ENCODE measurements around the gene HMGN1.
A peak's percentile ranks its signal among the peaks of the same experiment; 100 is the strongest.

HMGN1 gene, protein sequence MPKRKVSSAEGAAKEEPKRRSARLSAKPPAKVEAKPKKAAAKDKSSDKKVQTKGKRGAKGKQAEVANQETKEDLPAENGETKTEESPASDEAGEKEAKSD

DNA sequence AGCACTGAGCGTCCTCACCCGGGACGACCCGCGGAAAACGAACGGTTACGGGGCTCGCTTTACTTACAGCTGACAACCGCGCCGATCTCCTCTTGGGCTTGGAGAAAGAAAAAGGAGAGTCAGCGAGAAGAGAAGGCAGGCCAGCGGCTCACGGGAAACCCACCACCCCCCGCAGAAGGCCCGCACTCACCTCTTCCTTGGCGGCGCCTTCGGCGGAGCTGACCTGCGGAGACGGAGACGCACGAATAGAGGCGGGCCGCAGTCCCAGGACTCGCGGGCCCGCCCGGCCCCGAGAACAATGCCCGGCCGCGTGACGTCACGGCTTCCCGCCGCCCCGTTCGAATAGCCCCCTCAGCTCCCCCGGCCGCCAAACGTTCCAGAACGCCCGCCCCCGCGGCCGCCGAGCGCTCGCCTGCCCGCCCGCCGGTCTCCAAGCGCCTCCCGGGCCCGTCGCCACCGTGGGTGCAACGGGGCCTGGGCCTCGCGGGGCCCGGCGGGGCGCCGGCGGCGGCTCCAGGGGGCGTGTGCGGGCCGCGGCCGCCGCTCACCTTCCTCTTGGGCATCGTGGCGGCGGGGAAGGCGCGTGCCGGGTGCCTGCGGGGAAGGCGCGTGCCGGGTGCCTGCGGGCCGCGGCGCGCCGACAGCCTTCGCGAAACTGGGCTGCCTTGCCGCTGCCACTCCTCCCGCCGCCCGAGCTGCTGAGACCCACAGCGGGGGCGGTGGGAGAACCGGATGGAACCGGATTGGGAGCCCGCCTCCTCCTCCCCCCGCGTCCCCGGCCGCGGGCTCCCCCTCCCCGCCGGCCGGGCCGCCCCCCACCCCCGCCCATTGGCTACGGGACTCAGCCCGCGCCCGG is at the start of gene HMGN1:
Gene HMGN1, minus strand, starts transcription at position 734 of the 856 bp plus-strand sequence. Its CDS starts 171 bp downstream, at position 563.
- H3K4me1 ChIP-seq (ENCODE audit: insufficient read depth, low read length): peaks cover 44% of the 10 kb centered on the region
- H3K27me3 ChIP-seq (ENCODE audit: insufficient read depth, low read length, poor library complexity): no peaks in the 10 kb centered on the region
- ATAC-seq (ENCODE audit: insufficient read depth, low read depth) (peak; percentile 58), DNase-seq (peak; percentile 91)
- TF ChIP-seq, protein P1, sequence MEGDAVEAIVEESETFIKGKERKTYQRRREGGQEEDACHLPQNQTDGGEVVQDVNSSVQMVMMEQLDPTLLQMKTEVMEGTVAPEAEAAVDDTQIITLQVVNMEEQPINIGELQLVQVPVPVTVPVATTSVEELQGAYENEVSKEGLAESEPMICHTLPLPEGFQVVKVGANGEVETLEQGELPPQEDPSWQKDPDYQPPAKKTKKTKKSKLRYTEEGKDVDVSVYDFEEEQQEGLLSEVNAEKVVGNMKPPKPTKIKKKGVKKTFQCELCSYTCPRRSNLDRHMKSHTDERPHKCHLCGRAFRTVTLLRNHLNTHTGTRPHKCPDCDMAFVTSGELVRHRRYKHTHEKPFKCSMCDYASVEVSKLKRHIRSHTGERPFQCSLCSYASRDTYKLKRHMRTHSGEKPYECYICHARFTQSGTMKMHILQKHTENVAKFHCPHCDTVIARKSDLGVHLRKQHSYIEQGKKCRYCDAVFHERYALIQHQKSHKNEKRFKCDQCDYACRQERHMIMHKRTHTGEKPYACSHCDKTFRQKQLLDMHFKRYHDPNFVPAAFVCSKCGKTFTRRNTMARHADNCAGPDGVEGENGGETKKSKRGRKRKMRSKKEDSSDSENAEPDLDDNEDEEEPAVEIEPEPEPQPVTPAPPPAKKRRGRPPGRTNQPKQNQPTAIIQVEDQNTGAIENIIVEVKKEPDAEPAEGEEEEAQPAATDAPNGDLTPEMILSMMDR (IDR thresholded peaks at IDR 0.05; ENCODE audit: borderline replicate concordance, extremely low read depth, low read length, poor library complexity, severe bottlenecking): no peak
- no peak for TF ChIP-seq EZH2 (IDR thresholded peaks at IDR 0.05; ENCODE audit: borderline replicate concordance, low read depth, low read length, severe bottlenecking)
- H4K20me1 ChIP-seq (ENCODE audit: insufficient read depth, low read length): peaks cover 37% of the 10 kb centered on the region
- peaks cover 47% of the 10 kb centered on the region for H3K36me3 ChIP-seq (ENCODE audit: insufficient read depth, low read length)
- peak within 1 kb of the TSS; percentile 88 to 97 for H3K4me3 ChIP-seq (ENCODE audit: low read depth in 1 of 2, low read length in 2 of 2)
- H2AFZ ChIP-seq (ENCODE audit: low read depth, low read length): peak within 1 kb of the TSS; percentile 99
- no peaks in the 10 kb centered on the region for H3K9me3 ChIP-seq (ENCODE audit: insufficient read depth, low read length, severe bottlenecking)
- peaks cover 61% of the 10 kb centered on the region for H3K79me2 ChIP-seq (ENCODE audit: insufficient read depth, low read length)
- H3K27ac ChIP-seq (ENCODE audit: low read length): peak within 1 kb of the TSS; percentile 100
- peak within 1 kb of the TSS; percentile 81 for H3K4me2 ChIP-seq (ENCODE audit: insufficient read depth, low read length)
- peak within 1 kb of the TSS; percentile 99 for H3K9ac ChIP-seq (ENCODE audit: low read depth, low read length)

DNA sequence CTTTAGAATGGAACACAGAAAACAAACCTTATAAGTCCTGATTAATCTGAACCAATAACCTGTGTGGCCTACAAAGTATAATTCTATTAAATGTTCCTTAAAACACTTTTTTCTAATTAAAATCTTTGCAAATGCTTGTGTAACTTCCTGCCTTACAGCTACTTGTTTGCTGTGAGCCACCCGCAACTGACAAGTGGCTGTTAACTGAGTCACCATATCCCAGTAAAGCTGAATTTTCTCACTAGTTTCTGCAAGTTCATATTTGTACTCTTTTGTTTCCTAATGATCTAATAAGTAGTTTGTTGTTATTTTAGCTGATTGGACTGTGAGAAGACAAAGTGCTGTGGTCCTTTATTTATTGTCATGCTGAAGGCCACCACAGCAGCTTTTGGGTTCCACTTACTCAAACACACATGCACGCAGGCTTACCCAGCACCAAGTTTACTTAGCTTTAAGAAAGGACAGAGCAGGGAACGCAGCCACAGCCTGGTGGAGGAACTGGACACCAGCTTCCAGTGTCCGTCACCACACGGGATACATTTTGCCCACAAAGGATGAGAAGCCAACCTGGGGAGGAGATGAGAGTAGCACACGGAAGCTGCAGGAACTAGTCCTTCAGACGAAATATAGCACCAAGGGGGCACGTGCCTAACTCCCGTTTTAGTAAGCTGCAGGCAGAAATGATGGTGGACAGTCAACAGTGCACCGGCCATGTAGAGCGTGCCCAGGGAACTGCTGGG is 48.9 kb upstream of the HMGN1 start:
- Histone ChIP-seq H3K79me2 (ENCODE audit: insufficient read depth, low read length) (no peaks in the 10 kb centered on the region), H2AFZ (ENCODE audit: low read depth, low read length) (no peak overlapping the region), H3K36me3 (ENCODE audit: insufficient read depth, low read length) (peaks cover 37% of the 10 kb centered on the region), H3K4me3 (ENCODE audit: low read depth in 1 of 2, low read length in 2 of 2) (no peak overlapping the region), H3K9me3 (ENCODE audit: insufficient read depth, low read length, severe bottlenecking) (no peaks in the 10 kb centered on the region), H3K9ac (ENCODE audit: low read depth, low read length) (no peak overlapping the region), H3K4me2 (ENCODE audit: insufficient read depth, low read length) (no peak overlapping the region), H4K20me1 (ENCODE audit: insufficient read depth, low read length) (no peaks in the 10 kb centered on the region), H3K27me3 (ENCODE audit: insufficient read depth, low read length, poor library complexity) (no peaks in the 10 kb centered on the region), H3K4me1 (ENCODE audit: insufficient read depth, low read length) (no peaks in the 10 kb centered on the region), H3K27ac (ENCODE audit: low read length) (no peak overlapping the region)
- ATAC-seq (ENCODE audit: insufficient read depth, low read depth): no peak
- no peak for TF ChIP-seq EZH2 (IDR thresholded peaks at IDR 0.05; ENCODE audit: borderline replicate concordance, low read depth, low read length, severe bottlenecking)
- TF ChIP-seq, protein P1 (IDR thresholded peaks at IDR 0.05; ENCODE audit: borderline replicate concordance, extremely low read depth, low read length, poor library complexity, severe bottlenecking): no peak
- no peak for DNase-seq

DNA sequence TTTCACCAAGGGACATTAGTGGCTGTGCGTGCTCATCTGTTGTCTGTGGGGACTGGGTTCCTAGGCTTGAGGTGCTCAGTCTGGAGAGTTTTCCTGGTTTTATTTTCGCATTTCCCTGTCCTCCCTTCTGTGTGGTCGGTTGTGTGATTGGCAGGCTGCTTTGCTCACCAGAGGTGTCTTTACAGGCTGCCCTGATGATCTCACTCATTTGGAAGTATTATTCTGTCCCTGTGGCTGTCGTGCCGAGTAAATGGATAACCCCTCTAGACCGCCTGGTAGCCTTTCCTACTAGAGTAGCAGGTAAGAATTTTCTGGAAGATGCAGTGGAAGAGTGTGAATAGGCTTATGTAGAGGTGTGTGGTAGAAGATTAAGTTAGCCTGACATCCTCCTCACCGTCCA is 44.1 kb upstream of the HMGN1 start:
- TF ChIP-seq, protein P1 (IDR thresholded peaks at IDR 0.05; ENCODE audit: borderline replicate concordance, extremely low read depth, low read length, poor library complexity, severe bottlenecking): no peak
- TF ChIP-seq EZH2 (IDR thresholded peaks at IDR 0.05; ENCODE audit: borderline replicate concordance, low read depth, low read length, severe bottlenecking): no peak
- H3K9me3 ChIP-seq (ENCODE audit: insufficient read depth, low read length, severe bottlenecking): no peaks in the 10 kb centered on the region
- peaks cover 16% of the 10 kb centered on the region for H3K4me1 ChIP-seq (ENCODE audit: insufficient read depth, low read length)
- no peak overlapping the region for H2AFZ ChIP-seq (ENCODE audit: low read depth, low read length)
- no peak overlapping the region for H3K9ac ChIP-seq (ENCODE audit: low read depth, low read length)
- no peaks in the 10 kb centered on the region for H3K27me3 ChIP-seq (ENCODE audit: insufficient read depth, low read length, poor library complexity)
- H3K4me2 ChIP-seq (ENCODE audit: insufficient read depth, low read length): no peak overlapping the region
- ATAC-seq (ENCODE audit: insufficient read depth, low read depth) (no peak), DNase-seq (no peak)
- no peak overlapping the region for H3K27ac ChIP-seq (ENCODE audit: low read length)
- peaks cover 28% of the 10 kb centered on the region for H3K79me2 ChIP-seq (ENCODE audit: insufficient read depth, low read length)
- peaks cover 15% of the 10 kb centered on the region for H4K20me1 ChIP-seq (ENCODE audit: insufficient read depth, low read length)
- peaks cover 59% of the 10 kb centered on the region for H3K36me3 ChIP-seq (ENCODE audit: insufficient read depth, low read length)
- H3K4me3 ChIP-seq (ENCODE audit: low read depth in 1 of 2, low read length in 2 of 2): no peak overlapping the region

Data from DND-41 (cell line).